Fibroblast of lung (primary cell): ENCODE results near the gene NOSIP. TPM values are rescaled to one million over a fixed set of nuclear protein-coding genes. Genes with fewer than 3 reads are reported as not detected.

Experiments used
- DNase-seq, 2 donors: peaks; one replicate each; pipeline versions ENCODE4 v3.0.0 to v3.0.0-alpha.2; 2010; ENCODE audit warnings: low read depth in 2 of 2
- H2AFZ ChIP-seq: 2 replicates; pipeline ENCODE4 v1.5.1; 2012; ENCODE audit warnings: low read length, control low read depth, inconsistent platforms
- H3K27ac ChIP-seq: 2 replicates; pipeline ENCODE4 v1.5.1; 2011; ENCODE audit warnings: low read length, control low read depth; ENCODE audit not compliant: insufficient read depth
- H3K27me3 ChIP-seq: 2 replicates; pipeline ENCODE4 v1.5.1; 2011; ENCODE audit warnings: mild to moderate bottlenecking, low read length; ENCODE audit not compliant: control insufficient read depth, insufficient read depth
- H3K36me3 ChIP-seq: 2 replicates; pipeline ENCODE4 v1.5.1; 2011; ENCODE audit warnings: low read length; ENCODE audit not compliant: control insufficient read depth, insufficient read depth
- H3K4me1 ChIP-seq: 2 replicates; pipeline ENCODE4 v1.5.1; 2011; ENCODE audit warnings: low read length; ENCODE audit not compliant: control insufficient read depth, insufficient read depth; ENCODE audit errors: extremely low read depth
- H3K4me2 ChIP-seq: 2 replicates; pipeline ENCODE4 v1.5.1; 2011; ENCODE audit warnings: low read length, control low read depth; ENCODE audit not compliant: insufficient read depth; ENCODE audit errors: extremely low read depth
- H3K4me3 ChIP-seq, 4 experiments: fragments of 200-600 bp in 1 of 4; sonication (generic) in 1 of 4; replicated peaks in 1 of 4; 2 replicates each; pipeline ENCODE4 v1.5.1; 2011 to 2016; ENCODE audit warnings: low read length in 4 of 4, low read depth in 3 of 4, mild to moderate bottlenecking in 3 of 4, control low read depth in 2 of 4, inconsistent platforms in 1 of 4, mixed read lengths in 1 of 4; ENCODE audit not compliant: insufficient read depth in 1 of 4; ENCODE audit errors: control extremely low read depth in 1 of 4
- H3K79me2 ChIP-seq: 2 replicates; pipeline ENCODE4 v1.5.1; 2012; ENCODE audit warnings: mild to moderate bottlenecking, low read length, inconsistent platforms; ENCODE audit not compliant: control insufficient read depth, insufficient read depth
- H3K9ac ChIP-seq: 2 replicates; pipeline ENCODE4 v1.5.1; 2011; ENCODE audit warnings: mild to moderate bottlenecking, low read length, control low read depth; ENCODE audit not compliant: insufficient read depth
- H3K9me3 ChIP-seq: 2 replicates; pipeline ENCODE4 v1.5.1; 2012; ENCODE audit warnings: low read depth, low read length; ENCODE audit not compliant: control insufficient read depth, insufficient read depth
- H4K20me1 ChIP-seq: 2 replicates; pipeline ENCODE4 v1.5.1; 2011; ENCODE audit warnings: low read length; ENCODE audit not compliant: control insufficient read depth, insufficient read depth; ENCODE audit errors: extremely low read depth
- EZH2 ChIP-seq: IDR thresholded peaks from 2 replicates; pipeline ENCODE4 v1.5.1; 2012; ENCODE audit warnings: low read length, control low read depth, mild to moderate bottlenecking; ENCODE audit errors: missing control alignments
- polyA plus RNA-seq, 2 donors: library from polyadenylated mRNA; depleted of rRNA in 1 of 2; stranded (reverse) in 1 of 2; unstranded in 1 of 2; fragments of >200 nt; gene quantifications; 2 replicates each; pipeline ENCODE4 v1.2.1, GENCODE V29; 2011 to 2012; ENCODE audit warnings: missing spikeins in 1 of 2
- total RNA-seq: library from RNA; depleted of rRNA; stranded (reverse); fragments of >200 nt; gene quantifications from 2 replicates; pipeline ENCODE4 v1.2.1, GENCODE V29; 2014
- TF ChIP-seq, protein P1 (sequence below), 2 donors: IDR thresholded peaks in 1 of 2; conservative IDR thresholded peaks in 1 of 2; 1 replicate in 1 of 2; 2 replicates in 1 of 2; pipeline ENCODE4 v1.5.1; 2011 to 2012; ENCODE audit warnings: low read length in 2 of 2, control low read depth in 1 of 2, inconsistent platforms in 1 of 2, low read depth in 1 of 2, mild to moderate bottlenecking in 1 of 2

NOSIP gene
- total and polyA plus RNA-seq, 2 donors (not counting 1 experiment from before 2014, with no cell fraction given) = 41.2 to 67.9 TPM

DNA sequence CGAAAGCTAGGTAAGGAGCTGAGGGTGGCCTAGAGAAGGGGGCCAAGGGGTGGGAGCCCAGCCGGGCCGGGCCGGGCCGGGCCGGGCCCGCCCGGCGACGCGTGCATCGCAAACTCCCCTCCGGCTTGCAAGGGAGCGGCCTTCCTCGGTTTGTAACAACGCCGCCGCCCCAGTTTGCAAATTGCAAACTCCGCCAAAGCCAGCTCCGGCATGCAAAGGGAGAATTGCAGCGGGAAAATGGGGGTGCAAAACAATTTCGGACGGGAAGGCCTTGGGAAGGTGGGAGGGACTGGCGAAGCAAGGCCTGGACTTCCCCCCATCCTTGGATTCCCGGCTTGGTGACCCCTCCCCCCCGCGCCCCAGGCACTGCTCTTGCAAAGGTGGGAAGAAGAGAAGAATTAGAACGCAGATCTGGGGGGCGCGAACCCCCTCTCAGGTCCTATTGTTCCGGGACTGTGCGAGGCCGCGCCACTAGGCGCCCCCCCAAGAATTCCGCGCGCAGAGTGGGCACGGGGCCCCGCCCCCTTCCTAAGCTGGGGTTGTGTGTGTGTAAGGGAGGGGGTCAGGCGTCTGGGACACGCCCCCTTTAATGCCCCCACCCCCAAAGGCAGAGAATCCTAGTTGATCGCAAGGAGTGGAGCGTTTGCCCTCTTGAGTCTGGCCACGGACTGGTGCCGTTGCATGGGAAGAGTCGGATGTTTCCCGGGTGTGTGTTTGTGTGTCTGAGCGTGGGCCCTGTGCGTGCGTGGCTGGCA lies 11.6 kb upstream of the NOSIP start:
- no peaks in the 10 kb centered on the region for H4K20me1 ChIP-seq
- H3K27ac ChIP-seq = peak overlapping the region; percentile 54
- H3K9ac ChIP-seq = peak overlapping the region; percentile 50
- H3K79me2 ChIP-seq = peaks cover 25% of the 10 kb centered on the region
- no peak for TF ChIP-seq EZH2
- TF ChIP-seq, protein P1, sequence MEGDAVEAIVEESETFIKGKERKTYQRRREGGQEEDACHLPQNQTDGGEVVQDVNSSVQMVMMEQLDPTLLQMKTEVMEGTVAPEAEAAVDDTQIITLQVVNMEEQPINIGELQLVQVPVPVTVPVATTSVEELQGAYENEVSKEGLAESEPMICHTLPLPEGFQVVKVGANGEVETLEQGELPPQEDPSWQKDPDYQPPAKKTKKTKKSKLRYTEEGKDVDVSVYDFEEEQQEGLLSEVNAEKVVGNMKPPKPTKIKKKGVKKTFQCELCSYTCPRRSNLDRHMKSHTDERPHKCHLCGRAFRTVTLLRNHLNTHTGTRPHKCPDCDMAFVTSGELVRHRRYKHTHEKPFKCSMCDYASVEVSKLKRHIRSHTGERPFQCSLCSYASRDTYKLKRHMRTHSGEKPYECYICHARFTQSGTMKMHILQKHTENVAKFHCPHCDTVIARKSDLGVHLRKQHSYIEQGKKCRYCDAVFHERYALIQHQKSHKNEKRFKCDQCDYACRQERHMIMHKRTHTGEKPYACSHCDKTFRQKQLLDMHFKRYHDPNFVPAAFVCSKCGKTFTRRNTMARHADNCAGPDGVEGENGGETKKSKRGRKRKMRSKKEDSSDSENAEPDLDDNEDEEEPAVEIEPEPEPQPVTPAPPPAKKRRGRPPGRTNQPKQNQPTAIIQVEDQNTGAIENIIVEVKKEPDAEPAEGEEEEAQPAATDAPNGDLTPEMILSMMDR (conservative IDR thresholded peaks at IDR 0.05 in 1 of 2, IDR thresholded peaks at IDR 0.05 in 1 of 2; ENCODE audit: low read depth in 1 of 2, low read length in 2 of 2) = no peak
- peak; percentile 38 to 49 for DNase-seq
- no peaks in the 10 kb centered on the region for H3K9me3 ChIP-seq
- peak overlapping the region; percentile 72 to 90 (median 84) for H3K4me3 ChIP-seq
- peaks cover 6% of the 10 kb centered on the region for H3K4me1 ChIP-seq
- no peak overlapping the region for H2AFZ ChIP-seq
- H3K27me3 ChIP-seq = no peaks in the 10 kb centered on the region
- H3K36me3 ChIP-seq = peaks cover 15% of the 10 kb centered on the region
- H3K4me2 ChIP-seq = peak overlapping the region; percentile 96

DNA sequence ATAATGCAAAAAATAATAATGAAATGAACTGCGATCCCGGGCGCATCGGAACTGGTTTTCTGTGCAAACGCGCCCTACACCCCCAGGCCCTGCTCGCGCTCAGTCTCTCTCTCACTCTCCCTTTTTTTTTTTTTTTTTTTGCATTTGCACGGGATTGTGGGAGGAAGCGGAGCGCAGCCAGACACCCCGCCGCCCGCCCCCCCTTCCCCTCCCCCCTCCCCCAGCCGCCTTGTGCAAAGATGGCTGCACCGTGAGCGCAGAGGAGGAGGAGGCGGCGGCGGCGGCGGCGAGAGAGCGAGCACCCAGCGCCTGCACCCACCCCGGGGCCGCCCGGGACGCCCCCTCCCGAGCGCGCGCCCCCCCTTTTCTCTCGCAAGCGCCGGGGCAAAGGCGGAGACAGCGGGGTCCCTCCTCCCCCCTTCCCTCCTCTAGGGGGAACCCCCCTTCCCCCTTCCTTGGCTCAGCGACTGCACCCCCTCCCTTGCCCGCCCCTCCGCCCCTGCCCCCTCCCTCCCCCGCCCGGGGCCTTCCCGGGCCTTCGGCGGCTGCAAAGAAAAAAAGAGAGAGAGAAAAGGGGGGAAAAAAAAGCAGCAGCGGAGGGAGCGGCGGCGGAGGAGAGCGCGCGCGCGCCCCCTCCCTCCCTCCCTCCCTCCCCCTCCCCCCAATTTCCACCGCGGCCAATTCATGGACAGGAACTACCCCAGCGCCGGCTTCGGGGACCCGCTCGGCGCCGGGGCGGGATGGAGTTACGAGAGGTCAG lies 10.8 kb upstream of the NOSIP start, which contains the start of gene PRR12:
PRR12 (plus strand) TSS at position 212 of the 760 bp plus-strand sequence; CDS start at position 685, 473 bp downstream.
- Histone ChIP-seq H4K20me1 (no peaks in the 10 kb centered on the region), H3K27ac (peak within 1 kb of the TSS; percentile 70), H3K9ac (peak within 1 kb of the TSS; percentile 60), H3K9me3 (no peaks in the 10 kb centered on the region), H2AFZ (peak within 1 kb of the TSS; percentile 63), H3K4me2 (peak within 1 kb of the TSS; percentile 100), H3K27me3 (no peaks in the 10 kb centered on the region), H3K4me3 (peak within 1 kb of the TSS; percentile 72 to 90 (median 86)), H3K79me2 (peaks cover 25% of the 10 kb centered on the region), H3K4me1 (peaks cover 6% of the 10 kb centered on the region), H3K36me3 (peaks cover 11% of the 10 kb centered on the region)
- peak; percentile 63 to 72 for DNase-seq
- no peak for TF ChIP-seq EZH2
- TF ChIP-seq, protein P1 (conservative IDR thresholded peaks at IDR 0.05 in 1 of 2, IDR thresholded peaks at IDR 0.05 in 1 of 2; ENCODE audit: low read depth in 1 of 2, low read length in 2 of 2) = no peak
